Stromal cell of bone marrow (primary cell): ENCODE data around the gene C19orf73.
A peak's percentile ranks its signal among the peaks of the same experiment; 100 is the strongest.
"Not testable (repeated sequence)": the region's sequence is repeated elsewhere in the genome, so short reads cannot be mapped to it uniquely, and the experiment has no call there.

Experiments used
- DNase-seq: peaks from one replicate; pipeline ENCODE4 v3.0.0-alpha.2; 2012; ENCODE audit warnings: low read depth

Gene C19orf73

GRCh38 chr19:49121841-49122240 lies 2.9 kb upstream of the C19orf73 start:
- DNase-seq, result not testable (repeated sequence)

GRCh38 chr19:49120868-49121267 lies 1.9 kb upstream of the C19orf73 start:
- DNase-seq, result no peak

- DNase-seq, result no peak
These were observed 1.4 kb upstream of the C19orf73 start for GRCh38 chr19:49120325-49120683.

- peak; percentile 32 for DNase-seq
These were observed 725 bp upstream of the C19orf73 start, which contains the start of gene PPFIA3 for GRCh38 chr19:49119411-49120324. PPFIA3 (plus strand) TSS chr19:49119544; CDS start chr19:49127874, 8,330 bp downstream.

GRCh38 chr19:49117677-49118564 lies 1.0 kb downstream of the C19orf73 start:
- no peak for DNase-seq

- no peak for DNase-seq
These were observed 2.4 kb downstream of the C19orf73 start for GRCh38 chr19:49116544-49116943.

GRCh38 chr19:49114630-49115363 lies 4.1 kb downstream of the C19orf73 start:
- DNase-seq, result peak; percentile 49

GRCh38 chr19:49113762-49114629 lies 4.9 kb downstream of the C19orf73 start, which contains the start of gene LIN7B:
LIN7B (plus strand) TSS chr19:49114370; CDS start chr19:49114405, 35 bp downstream.
- DNase-seq, result peak; percentile 40

GRCh38 chr19:49111218-49111998 lies 7.5 kb downstream of the C19orf73 start:
- DNase-seq, result no peak

- DNase-seq, result peak; percentile 44
These were observed 8.4 kb downstream of the C19orf73 start for GRCh38 chr19:49110567-49110966.

GRCh38 chr19:49109569-49110233 lies 9.2 kb downstream of the C19orf73 start:
- DNase-seq, result no peak

- no peak for DNase-seq
These were observed 9.9 kb downstream of the C19orf73 start for GRCh38 chr19:49109051-49109450.

GRCh38 chr19:49107625-49108459 lies 11.1 kb downstream of the C19orf73 start:
- DNase-seq, result no peak

- DNase-seq, result no peak
These were observed 12.3 kb downstream of the C19orf73 start for GRCh38 chr19:49106648-49107135.

GRCh38 chr19:49104229-49104864 lies 14.6 kb downstream of the C19orf73 start:
- DNase-seq, result no peak

GRCh38 chr19:49103331-49104085 lies 15.4 kb downstream of the C19orf73 start:
- no peak for DNase-seq

- DNase-seq, result no peak
These were observed 16.6 kb downstream of the C19orf73 start for GRCh38 chr19:49102303-49102702.
